ENCODE results near the gene ST8SIA3.

Gene ST8SIA3

DNA sequence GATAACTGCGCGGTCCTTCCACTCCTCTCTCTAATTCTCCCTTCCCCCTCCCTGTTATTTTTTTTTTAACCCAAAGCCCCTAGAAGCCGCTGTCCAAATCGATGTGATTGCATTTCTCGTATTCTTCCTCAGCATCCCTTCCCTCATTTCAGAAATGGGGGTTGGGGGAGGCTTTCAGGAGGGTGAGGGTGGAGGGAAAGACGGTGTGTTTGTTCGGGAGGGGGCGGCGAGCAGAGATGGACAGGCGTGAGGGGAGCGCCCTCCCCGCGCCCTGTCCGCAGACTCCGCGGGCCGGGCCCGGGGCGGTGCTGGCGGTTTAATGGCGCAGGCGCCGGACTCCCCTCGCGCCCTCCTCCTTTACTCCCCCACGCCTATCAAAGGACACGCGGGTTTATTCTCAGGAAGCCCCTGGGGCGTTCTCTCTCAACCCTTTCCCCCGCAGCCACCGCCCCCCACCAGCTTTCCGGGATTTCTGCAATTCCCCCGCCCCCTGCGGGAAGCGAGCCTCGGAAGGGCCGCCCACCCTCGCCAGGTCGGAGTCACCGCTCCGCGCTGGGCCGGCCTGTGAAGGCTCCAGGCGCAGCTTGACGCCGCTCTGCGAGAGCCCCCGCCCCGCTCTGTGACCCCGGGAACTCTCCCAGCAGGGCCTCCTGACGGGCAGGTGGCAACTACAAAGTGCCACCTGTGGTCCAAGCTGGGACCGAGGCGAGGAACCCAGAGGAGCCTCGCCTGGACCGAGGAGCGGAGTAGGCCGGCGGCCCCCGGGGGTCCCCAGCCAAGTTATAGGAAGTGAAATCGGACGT is 981 bp downstream of the ST8SIA3 start:
- peaks cover 37% of the 10 kb centered on the region for H3K36me3 ChIP-seq
- H3K9me3 ChIP-seq (ENCODE audit: severe bottlenecking), result no peaks in the 10 kb centered on the region
- H3K4me3 ChIP-seq (ENCODE audit: low read depth, low read length), result peak overlapping the region; percentile 95
- no peak for TF ChIP-seq CTCF (IDR thresholded peaks at IDR 0.05; ENCODE audit: low read depth, low read length)
- peak overlapping the region; percentile 92 for H3K27ac ChIP-seq
- H3K27me3 ChIP-seq (ENCODE audit: insufficient read depth, low read depth, severe bottlenecking), result no peaks in the 10 kb centered on the region
- peak; percentile 95 for DNase-seq

- Histone ChIP-seq H3K9me3 (ENCODE audit: severe bottlenecking) (no peaks in the 10 kb centered on the region), H3K27ac (peak overlapping the region; percentile 92), H3K27me3 (ENCODE audit: insufficient read depth, low read depth, severe bottlenecking) (no peaks in the 10 kb centered on the region), H3K36me3 (peaks cover 38% of the 10 kb centered on the region), H3K4me3 (ENCODE audit: low read depth, low read length) (peak overlapping the region; percentile 95)
- no peak for TF ChIP-seq CTCF (IDR thresholded peaks at IDR 0.05; ENCODE audit: low read depth, low read length)
- DNase-seq, result peak; percentile 64
These were observed 1.6 kb downstream of the ST8SIA3 start for GRCh38 chr18:57353940-57354461.

DNA sequence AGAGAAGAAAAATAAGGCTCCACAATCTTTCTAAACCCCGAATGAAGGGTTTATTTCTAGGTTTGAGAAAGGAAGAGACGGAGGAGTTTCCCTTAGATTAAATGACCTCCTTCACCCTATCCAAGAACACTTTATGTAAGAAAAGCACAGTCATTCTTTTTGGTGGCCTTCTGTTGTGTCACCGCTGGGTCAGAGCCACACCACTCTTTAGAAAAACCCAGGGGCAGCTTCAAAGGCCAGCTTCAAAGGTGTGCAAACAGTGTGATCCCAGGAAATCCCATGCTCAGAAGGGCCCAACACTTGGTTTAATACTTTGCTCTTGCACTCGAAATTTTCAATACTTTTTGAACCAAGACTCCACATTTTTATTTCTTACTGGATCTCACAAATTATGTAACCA is 7.1 kb downstream of the ST8SIA3 start:
- Histone ChIP-seq H3K27ac (no peak overlapping the region), H3K27me3 (ENCODE audit: insufficient read depth, low read depth, severe bottlenecking) (no peaks in the 10 kb centered on the region), H3K9me3 (ENCODE audit: severe bottlenecking) (no peaks in the 10 kb centered on the region), H3K36me3 (peaks cover 29% of the 10 kb centered on the region), H3K4me3 (ENCODE audit: low read depth, low read length) (no peak overlapping the region)
- DNase-seq, result no peak
- TF ChIP-seq CTCF (IDR thresholded peaks at IDR 0.05; ENCODE audit: low read depth, low read length), result no peak

DNA sequence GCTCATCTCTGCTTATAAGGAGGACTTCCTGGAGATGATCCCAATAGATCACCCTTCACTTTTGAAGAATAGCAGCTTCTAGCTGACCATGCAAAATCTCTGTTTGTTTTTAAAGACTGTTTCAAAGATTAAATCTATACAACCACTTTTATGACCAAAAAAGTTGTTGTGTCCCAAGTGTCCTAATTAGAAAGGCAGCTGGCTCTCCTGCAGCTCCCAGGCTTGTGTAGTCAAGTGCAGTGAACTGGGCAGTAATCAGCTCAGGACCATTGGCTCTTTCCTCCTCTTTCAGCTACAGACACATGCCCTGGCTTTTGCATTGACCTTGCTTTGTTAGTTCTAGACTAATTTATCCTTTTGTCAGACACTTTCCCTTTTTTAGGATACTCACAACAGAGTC is 10.4 kb downstream of the ST8SIA3 start:
- Histone ChIP-seq H3K27me3 (ENCODE audit: insufficient read depth, low read depth, severe bottlenecking) (no peaks in the 10 kb centered on the region), H3K27ac (no peak overlapping the region), H3K4me3 (ENCODE audit: low read depth, low read length) (no peak overlapping the region), H3K36me3 (peaks cover 7% of the 10 kb centered on the region), H3K9me3 (ENCODE audit: severe bottlenecking) (no peaks in the 10 kb centered on the region)
- no peak for DNase-seq
- TF ChIP-seq CTCF (IDR thresholded peaks at IDR 0.05; ENCODE audit: low read depth, low read length), result no peak

GRCh38 chr18:57364460-57364859 is 12.1 kb downstream of the ST8SIA3 start:
- Histone ChIP-seq H3K27me3 (ENCODE audit: insufficient read depth, low read depth, severe bottlenecking) (no peaks in the 10 kb centered on the region), H3K9me3 (ENCODE audit: severe bottlenecking) (no peaks in the 10 kb centered on the region), H3K4me3 (ENCODE audit: low read depth, low read length) (no peak overlapping the region), H3K36me3 (no peaks in the 10 kb centered on the region; the same call in 1 of the 2 replicates), H3K27ac (no peak overlapping the region)
- no peak for DNase-seq
- no peak for TF ChIP-seq CTCF (IDR thresholded peaks at IDR 0.05; ENCODE audit: low read depth, low read length)
